ENCODE results near the gene UCKL1.

UCKL1 gene

DNA sequence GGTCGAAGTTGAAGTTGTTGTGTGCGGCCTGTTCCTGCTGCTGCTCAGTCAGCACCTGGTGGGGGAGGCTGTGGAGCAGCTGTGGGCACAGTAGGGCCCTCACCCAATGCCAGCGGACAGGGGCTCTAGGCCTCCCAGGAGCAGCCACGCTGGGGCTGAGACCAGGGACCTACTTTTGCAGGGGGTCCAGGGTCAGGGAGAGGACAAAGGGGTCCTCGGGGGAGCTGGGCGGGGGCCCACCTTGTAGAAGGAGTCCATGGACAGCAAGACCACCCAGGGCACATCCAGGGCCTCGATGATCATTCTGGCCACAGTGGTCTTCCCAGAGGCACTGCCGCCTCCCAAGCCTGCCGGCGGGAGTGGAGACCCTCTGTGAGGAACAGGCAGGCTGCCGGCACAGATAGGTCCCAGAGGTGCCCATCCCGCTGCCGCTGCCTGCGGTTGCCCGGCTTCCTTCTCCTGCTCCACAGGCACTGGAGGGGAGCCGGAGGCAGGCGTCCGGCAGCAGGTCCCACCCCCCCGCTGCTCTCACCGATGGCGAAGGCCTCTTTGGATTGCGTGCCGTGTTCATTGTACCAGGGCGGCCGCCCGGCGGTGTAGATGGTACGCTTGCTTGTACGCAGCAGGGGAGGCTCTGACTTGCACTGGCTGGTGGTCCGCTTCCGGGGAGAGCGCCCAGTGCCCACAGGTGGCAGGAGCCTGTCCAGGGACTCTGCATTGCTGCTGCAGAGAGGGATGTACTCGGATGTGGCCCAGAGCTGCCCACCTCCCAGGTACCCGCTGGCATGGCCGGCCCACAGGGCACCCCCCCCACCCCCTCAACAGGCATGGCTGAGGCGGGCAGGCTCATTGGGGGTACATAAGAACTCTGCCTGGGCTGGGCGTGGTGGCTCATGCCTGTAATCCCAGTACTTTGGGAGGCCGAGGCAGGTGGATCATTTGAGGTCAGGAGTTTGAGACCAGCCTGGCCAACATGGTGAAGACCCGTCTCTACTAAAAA is 10.0 kb downstream of the UCKL1 start:
- Histone ChIP-seq H3K4me3 (ENCODE audit: low read depth, low read length) (no peak overlapping the region), H2AK5ac (ENCODE audit: low read length) (no peak overlapping the region), H2BK5ac (ENCODE audit: low read depth, low read length, poor library complexity) (no peak overlapping the region), H3K4ac (ENCODE audit: low read depth, low read length) (no peak overlapping the region), H3K27ac (ENCODE audit: low read depth, low read length) (no peak overlapping the region), H3K79me1 (ENCODE audit: low read length) (peaks cover 9% of the 10 kb centered on the region), H3K23ac (ENCODE audit: low read length) (no peak overlapping the region), H3K27me3 (ENCODE audit: insufficient read depth, low read length) (no peaks in the 10 kb centered on the region), H4K91ac (ENCODE audit: low read depth, low read length) (no peak overlapping the region), H2BK120ac (ENCODE audit: insufficient read depth, low read length, poor library complexity) (no peak overlapping the region), H2BK12ac (ENCODE audit: low read length) (no peak overlapping the region), H3K4me2 (ENCODE audit: low read length) (no peak overlapping the region), H3K14ac (ENCODE audit: low read length) (no peak overlapping the region), H4K12ac (ENCODE audit: low read depth, low read length) (no peak overlapping the region), H3K79me2 (ENCODE audit: control insufficient read depth, insufficient read depth, low read length, poor library complexity) (peaks cover 7% of the 10 kb centered on the region), H3K9me3 (ENCODE audit: insufficient read depth, low read depth, low read length) (no peaks in the 10 kb centered on the region), H3K4me1 (ENCODE audit: control insufficient read depth in 1 of 2, insufficient read depth in 2 of 2, low read length in 2 of 2) (peaks cover 24 to 33% of the 10 kb centered on the region in 2 experiments), H3K18ac (ENCODE audit: low read length) (no peak overlapping the region), H3K9ac (ENCODE audit: low read length) (no peak overlapping the region), H3K36me3 (ENCODE audit: control insufficient read depth in 1 of 2, insufficient read depth in 2 of 2, low read length in 2 of 2) (peaks cover 48 to 51% of the 10 kb centered on the region in 2 experiments), H2AFZ (ENCODE audit: insufficient read depth, low read length, poor library complexity) (no peak overlapping the region), H4K8ac (ENCODE audit: low read depth, low read length) (no peak overlapping the region)
- no peak for DNase-seq
- no CpG with 5 or more reads among the region's 39 CpGs for WGBS (ENCODE audit: extremely low coverage, insufficient coverage, insufficient read length)

DNA sequence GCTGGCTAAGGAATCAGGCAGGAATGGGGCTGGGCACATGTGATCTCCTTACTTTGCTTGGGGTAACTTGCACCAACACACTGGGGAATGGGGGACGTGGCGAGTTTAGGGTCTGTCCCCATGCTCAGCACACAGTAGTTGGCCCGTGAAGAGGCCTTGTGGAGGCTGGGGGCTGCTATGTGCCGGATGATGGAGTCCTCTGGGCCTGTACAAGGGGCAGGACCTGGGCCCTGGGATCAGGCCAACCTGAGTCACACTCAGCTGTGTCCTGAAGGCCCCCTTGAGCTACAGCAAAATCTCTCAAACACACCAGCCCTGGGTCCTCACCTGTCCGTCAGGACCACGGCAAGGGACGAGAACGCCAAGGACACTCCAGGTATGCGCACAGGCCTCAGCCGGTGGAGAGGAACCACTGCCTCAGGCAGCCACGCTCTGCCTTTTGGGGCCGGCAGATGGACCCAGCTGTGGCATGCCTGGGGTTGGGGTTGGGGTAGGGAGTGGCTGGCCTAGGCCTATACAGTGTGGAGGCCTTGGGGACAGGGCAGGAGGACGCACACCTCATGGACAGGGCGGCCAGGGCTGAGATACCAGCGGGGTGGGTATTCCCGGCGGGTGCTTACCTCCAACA is 11.1 kb downstream of the UCKL1 start:
- Histone ChIP-seq H3K36me3 (ENCODE audit: control insufficient read depth in 1 of 2, insufficient read depth in 2 of 2, low read length in 2 of 2) (peaks cover 55 to 56% of the 10 kb centered on the region in 2 experiments), H3K14ac (ENCODE audit: low read length) (no peak overlapping the region), H2AFZ (ENCODE audit: insufficient read depth, low read length, poor library complexity) (no peak overlapping the region), H3K4me1 (ENCODE audit: control insufficient read depth in 1 of 2, insufficient read depth in 2 of 2, low read length in 2 of 2) (peaks cover 24 to 33% of the 10 kb centered on the region in 2 experiments), H3K27me3 (ENCODE audit: insufficient read depth, low read length) (no peaks in the 10 kb centered on the region), H3K23ac (ENCODE audit: low read length) (no peak overlapping the region), H3K18ac (ENCODE audit: low read length) (no peak overlapping the region), H3K79me1 (ENCODE audit: low read length) (peaks cover 9% of the 10 kb centered on the region), H3K4ac (ENCODE audit: low read depth, low read length) (no peak overlapping the region), H3K4me2 (ENCODE audit: low read length) (no peak overlapping the region), H3K9me3 (ENCODE audit: insufficient read depth, low read depth, low read length) (no peaks in the 10 kb centered on the region), H2AK5ac (ENCODE audit: low read length) (no peak overlapping the region), H2BK5ac (ENCODE audit: low read depth, low read length, poor library complexity) (no peak overlapping the region), H2BK120ac (ENCODE audit: insufficient read depth, low read length, poor library complexity) (no peak overlapping the region), H3K79me2 (ENCODE audit: control insufficient read depth, insufficient read depth, low read length, poor library complexity) (peaks cover 4% of the 10 kb centered on the region), H4K91ac (ENCODE audit: low read depth, low read length) (no peak overlapping the region), H3K4me3 (ENCODE audit: low read depth, low read length) (no peak overlapping the region), H3K9ac (ENCODE audit: low read length) (no peak overlapping the region), H4K12ac (ENCODE audit: low read depth, low read length) (no peak overlapping the region), H4K8ac (ENCODE audit: low read depth, low read length) (no peak overlapping the region), H2BK12ac (ENCODE audit: low read length) (no peak overlapping the region), H3K27ac (ENCODE audit: low read depth, low read length) (no peak overlapping the region)
- no CpG with 5 or more reads among the region's 17 CpGs for WGBS (ENCODE audit: extremely low coverage, insufficient coverage, insufficient read length)
- no peak for DNase-seq

DNA sequence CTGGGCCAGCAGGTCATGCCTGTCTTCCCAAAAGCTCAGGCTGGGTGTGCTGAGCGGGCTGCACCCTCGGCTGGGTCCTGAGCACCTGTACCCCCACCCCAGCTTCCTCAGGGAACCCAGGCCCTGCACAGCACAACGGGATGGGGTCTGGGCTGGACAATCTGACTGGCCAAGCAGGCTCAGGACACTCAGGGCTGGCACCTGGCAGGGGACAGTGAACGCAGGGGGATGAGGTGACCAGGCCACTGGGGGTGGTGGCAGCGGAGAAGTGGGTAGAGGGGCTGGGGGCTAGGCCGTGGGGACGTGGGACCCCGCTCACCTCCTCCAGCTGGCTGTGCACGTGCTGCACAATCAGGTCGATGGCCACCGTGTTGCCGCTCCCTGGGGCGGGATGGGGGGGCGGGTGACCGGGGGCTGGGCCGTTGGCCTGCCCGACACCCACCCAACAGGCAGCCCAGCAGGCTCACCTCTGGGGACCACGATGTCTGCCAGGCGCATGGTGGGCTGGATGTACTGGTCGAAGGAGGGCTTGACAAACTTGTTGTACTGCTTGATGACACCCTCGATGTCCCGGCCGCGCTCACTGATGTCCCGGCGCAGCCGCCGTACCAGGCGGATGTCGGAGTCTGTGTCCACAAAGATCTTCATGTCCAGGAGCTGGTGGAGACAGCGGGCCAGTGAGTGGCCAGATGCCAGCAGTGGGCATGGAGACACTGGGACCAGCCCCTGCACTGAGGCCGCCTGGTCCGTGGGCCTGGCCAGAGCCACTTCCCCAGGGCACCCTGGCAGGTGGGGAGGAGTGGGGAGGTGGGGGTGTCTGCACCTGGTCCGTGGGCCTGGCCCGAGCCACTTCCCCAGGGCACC is 11.9 kb downstream of the UCKL1 start:
- H2AFZ ChIP-seq (ENCODE audit: insufficient read depth, low read length, poor library complexity): no peak overlapping the region
- H3K79me1 ChIP-seq (ENCODE audit: low read length): peaks cover 9% of the 10 kb centered on the region
- H3K4me1 ChIP-seq (ENCODE audit: control insufficient read depth in 1 of 2, insufficient read depth in 2 of 2, low read length in 2 of 2): peaks cover 20 to 27% of the 10 kb centered on the region in 2 experiments
- no peak overlapping the region for H2BK5ac ChIP-seq (ENCODE audit: low read depth, low read length, poor library complexity)
- no peak overlapping the region for H3K9ac ChIP-seq (ENCODE audit: low read length)
- H4K8ac ChIP-seq (ENCODE audit: low read depth, low read length): no peak overlapping the region
- H3K14ac ChIP-seq (ENCODE audit: low read length): no peak overlapping the region
- no peak for DNase-seq
- H3K4me2 ChIP-seq (ENCODE audit: low read length): no peak overlapping the region
- H3K4me3 ChIP-seq (ENCODE audit: low read depth, low read length): peak overlapping the region; percentile 11
- peaks cover 4% of the 10 kb centered on the region for H3K79me2 ChIP-seq (ENCODE audit: control insufficient read depth, insufficient read depth, low read length, poor library complexity)
- no peak overlapping the region for H2BK12ac ChIP-seq (ENCODE audit: low read length)
- no peak overlapping the region for H2BK120ac ChIP-seq (ENCODE audit: insufficient read depth, low read length, poor library complexity)
- no peak overlapping the region for H3K23ac ChIP-seq (ENCODE audit: low read length)
- peaks cover 56 to 59% of the 10 kb centered on the region in 2 experiments for H3K36me3 ChIP-seq (ENCODE audit: control insufficient read depth in 1 of 2, insufficient read depth in 2 of 2, low read length in 2 of 2)
- no peak overlapping the region for H3K18ac ChIP-seq (ENCODE audit: low read length)
- H4K91ac ChIP-seq (ENCODE audit: low read depth, low read length): no peak overlapping the region
- no peak overlapping the region for H2AK5ac ChIP-seq (ENCODE audit: low read length)
- H3K4ac ChIP-seq (ENCODE audit: low read depth, low read length): no peak overlapping the region
- no peaks in the 10 kb centered on the region for H3K9me3 ChIP-seq (ENCODE audit: insufficient read depth, low read depth, low read length)
- H3K27me3 ChIP-seq (ENCODE audit: insufficient read depth, low read length): no peaks in the 10 kb centered on the region
- no CpG with 5 or more reads among the region's 35 CpGs for WGBS (ENCODE audit: extremely low coverage, insufficient coverage, insufficient read length)
- H3K27ac ChIP-seq (ENCODE audit: low read depth, low read length): no peak overlapping the region
- no peak overlapping the region for H4K12ac ChIP-seq (ENCODE audit: low read depth, low read length)

DNA sequence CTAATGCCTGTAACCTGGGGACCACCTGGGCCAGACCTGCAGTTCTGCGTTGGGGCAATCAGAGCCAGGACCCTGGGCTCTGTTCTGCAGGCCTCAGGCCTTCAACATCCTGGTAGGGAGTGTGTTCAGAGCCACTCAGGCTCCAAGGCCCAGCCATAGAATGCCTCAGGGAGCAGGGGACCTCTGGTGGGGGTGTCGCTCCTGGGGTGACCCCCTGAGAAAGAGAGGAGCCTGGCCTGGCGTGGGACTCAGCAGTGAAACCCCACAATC is 12.5 kb downstream of the UCKL1 start:
- no peak overlapping the region for H2BK5ac ChIP-seq (ENCODE audit: low read depth, low read length, poor library complexity)
- H3K36me3 ChIP-seq (ENCODE audit: control insufficient read depth in 1 of 2, insufficient read depth in 2 of 2, low read length in 2 of 2): peaks cover 60 to 64% of the 10 kb centered on the region in 2 experiments
- no peak overlapping the region for H3K27ac ChIP-seq (ENCODE audit: low read depth, low read length)
- peaks cover 15 to 22% of the 10 kb centered on the region in 2 experiments for H3K4me1 ChIP-seq (ENCODE audit: control insufficient read depth in 1 of 2, insufficient read depth in 2 of 2, low read length in 2 of 2)
- no peak overlapping the region for H4K91ac ChIP-seq (ENCODE audit: low read depth, low read length)
- no peaks in the 10 kb centered on the region for H3K27me3 ChIP-seq (ENCODE audit: insufficient read depth, low read length)
- H3K4ac ChIP-seq (ENCODE audit: low read depth, low read length): no peak overlapping the region
- no peak overlapping the region for H4K8ac ChIP-seq (ENCODE audit: low read depth, low read length)
- H4K12ac ChIP-seq (ENCODE audit: low read depth, low read length): no peak overlapping the region
- H3K4me3 ChIP-seq (ENCODE audit: low read depth, low read length): no peak overlapping the region
- peaks cover 9% of the 10 kb centered on the region for H3K79me1 ChIP-seq (ENCODE audit: low read length)
- H3K9me3 ChIP-seq (ENCODE audit: insufficient read depth, low read depth, low read length): no peaks in the 10 kb centered on the region
- DNase-seq: no peak
- H3K18ac ChIP-seq (ENCODE audit: low read length): peak overlapping the region; percentile 2
- no CpG with 5 or more reads among the region's 3 CpGs for WGBS (ENCODE audit: extremely low coverage, insufficient coverage, insufficient read length)
- peaks cover 4% of the 10 kb centered on the region for H3K79me2 ChIP-seq (ENCODE audit: control insufficient read depth, insufficient read depth, low read length, poor library complexity)
- H3K14ac ChIP-seq (ENCODE audit: low read length): no peak overlapping the region
- H2AFZ ChIP-seq (ENCODE audit: insufficient read depth, low read length, poor library complexity): no peak overlapping the region
- no peak overlapping the region for H2BK12ac ChIP-seq (ENCODE audit: low read length)
- no peak overlapping the region for H3K4me2 ChIP-seq (ENCODE audit: low read length)
- H2AK5ac ChIP-seq (ENCODE audit: low read length): no peak overlapping the region
- no peak overlapping the region for H2BK120ac ChIP-seq (ENCODE audit: insufficient read depth, low read length, poor library complexity)
- H3K23ac ChIP-seq (ENCODE audit: low read length): no peak overlapping the region
- no peak overlapping the region for H3K9ac ChIP-seq (ENCODE audit: low read length)
